Germinal center (tissue), 1 donor: ENCODE results near the gene KY.
A peak's percentile ranks its signal among the peaks of the same experiment; 100 is the strongest.
"Not testable (repeated sequence)": the region's sequence is repeated elsewhere in the genome, so short reads cannot be mapped to it uniquely, and the experiment has no call there.

Experiments
- DNase-seq: peaks from one replicate; pipeline ENCODE4 v3.0.0; 2012; ENCODE audit warnings: mixed read lengths, low spot score

KY gene

DNA sequence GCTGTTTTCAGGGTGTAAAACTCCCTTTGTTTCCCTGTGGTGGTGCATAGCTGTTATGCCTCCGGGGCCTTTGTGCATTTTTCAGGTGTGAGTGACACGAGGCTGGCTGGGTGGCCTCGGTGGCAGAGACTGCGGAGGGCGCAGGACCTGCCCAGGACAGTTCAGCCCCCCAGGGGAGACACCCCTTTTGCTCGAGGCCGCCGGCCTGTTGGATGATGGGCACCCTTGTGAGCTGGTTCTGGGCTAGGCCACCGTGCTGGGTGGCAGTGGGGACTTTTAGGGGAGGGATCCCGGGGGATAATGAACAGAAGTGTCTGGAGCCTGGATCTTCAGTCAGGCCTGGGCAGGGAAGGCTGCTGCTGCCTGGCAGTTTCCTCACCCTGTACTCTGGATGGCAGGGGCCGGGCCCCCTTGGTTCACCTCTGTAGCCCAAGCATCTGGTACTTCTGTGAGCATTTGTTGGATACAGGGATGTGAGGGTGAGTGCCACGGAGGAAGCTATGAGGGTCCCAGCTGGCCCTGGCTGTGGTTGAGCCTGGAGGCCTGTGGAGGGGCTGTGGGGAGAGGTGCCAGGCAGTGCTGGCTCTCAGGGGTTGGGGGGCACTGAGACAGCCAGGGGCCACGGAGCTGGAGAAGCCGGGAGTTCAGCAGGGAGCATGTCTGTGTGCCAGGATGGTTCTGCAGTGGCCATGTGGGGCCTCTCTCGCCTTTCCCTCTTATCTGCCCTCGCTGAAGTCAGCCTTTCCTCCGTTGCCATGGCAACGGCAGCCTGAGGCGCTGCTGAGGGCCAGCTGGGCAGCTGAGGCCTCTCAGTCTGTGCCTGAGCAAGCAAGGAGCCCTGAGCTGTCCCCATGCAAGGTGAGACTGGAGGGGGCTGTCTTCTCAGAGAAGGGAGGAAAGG, 49.0 kb downstream of the KY start:
- no peak for DNase-seq

DNA sequence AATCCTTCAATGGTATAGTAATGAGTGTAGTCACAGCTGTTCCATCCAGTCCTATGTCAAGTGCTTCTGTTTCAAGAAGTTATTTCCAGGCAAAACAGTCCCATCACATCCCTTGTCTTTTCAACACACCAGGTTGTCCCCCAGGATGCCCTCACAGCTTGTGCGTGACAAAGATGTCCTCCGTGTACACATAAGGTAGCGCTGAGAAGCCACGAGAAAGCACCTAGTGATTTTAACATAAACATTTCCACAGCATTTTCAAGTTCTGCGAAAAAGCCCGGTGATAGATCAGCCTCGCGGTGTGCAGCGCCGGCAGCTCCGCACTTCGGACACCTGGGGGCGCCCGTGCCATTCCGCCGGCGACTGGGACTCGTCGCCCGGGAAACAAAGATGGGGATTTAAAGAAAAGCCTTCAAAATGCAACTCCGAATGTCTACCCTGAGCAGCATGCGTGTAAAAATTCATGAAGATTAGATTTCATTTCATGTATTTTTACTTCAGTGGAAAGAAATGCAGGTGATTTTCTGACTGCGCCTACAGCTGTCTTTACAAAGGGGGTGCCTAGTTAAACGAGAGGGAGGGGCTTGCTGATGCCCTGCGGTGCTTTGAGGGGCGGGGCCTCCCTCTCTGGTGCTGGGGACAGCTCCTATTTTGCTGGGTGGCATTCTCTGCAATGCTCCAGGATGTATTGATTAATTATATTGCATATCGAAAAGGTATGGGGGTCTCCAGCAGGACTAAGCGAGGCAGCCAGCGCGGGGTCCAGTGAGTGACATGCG, 49.9 kb downstream of the KY start:
- peak; percentile 74 for DNase-seq

DNA sequence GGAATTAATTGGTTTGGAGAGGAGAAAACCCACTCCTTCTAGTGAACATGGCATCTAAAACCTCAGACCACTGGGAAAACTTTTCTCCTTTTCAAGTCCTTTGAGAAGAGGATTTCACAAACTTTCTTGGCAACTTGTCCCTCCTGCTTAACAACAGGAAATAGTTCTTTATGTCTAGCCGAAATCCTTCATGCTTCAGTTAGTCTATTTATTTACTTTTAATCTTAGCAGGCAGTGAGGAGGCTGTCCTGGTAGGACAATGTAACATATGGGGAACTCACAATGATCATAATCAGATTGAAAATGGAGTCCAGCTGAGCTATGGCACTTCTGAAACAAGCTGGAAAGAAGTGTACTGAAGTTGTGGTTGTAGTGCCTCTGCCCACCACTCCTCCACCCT, 50.6 kb downstream of the KY start:
- no peak for DNase-seq

DNA sequence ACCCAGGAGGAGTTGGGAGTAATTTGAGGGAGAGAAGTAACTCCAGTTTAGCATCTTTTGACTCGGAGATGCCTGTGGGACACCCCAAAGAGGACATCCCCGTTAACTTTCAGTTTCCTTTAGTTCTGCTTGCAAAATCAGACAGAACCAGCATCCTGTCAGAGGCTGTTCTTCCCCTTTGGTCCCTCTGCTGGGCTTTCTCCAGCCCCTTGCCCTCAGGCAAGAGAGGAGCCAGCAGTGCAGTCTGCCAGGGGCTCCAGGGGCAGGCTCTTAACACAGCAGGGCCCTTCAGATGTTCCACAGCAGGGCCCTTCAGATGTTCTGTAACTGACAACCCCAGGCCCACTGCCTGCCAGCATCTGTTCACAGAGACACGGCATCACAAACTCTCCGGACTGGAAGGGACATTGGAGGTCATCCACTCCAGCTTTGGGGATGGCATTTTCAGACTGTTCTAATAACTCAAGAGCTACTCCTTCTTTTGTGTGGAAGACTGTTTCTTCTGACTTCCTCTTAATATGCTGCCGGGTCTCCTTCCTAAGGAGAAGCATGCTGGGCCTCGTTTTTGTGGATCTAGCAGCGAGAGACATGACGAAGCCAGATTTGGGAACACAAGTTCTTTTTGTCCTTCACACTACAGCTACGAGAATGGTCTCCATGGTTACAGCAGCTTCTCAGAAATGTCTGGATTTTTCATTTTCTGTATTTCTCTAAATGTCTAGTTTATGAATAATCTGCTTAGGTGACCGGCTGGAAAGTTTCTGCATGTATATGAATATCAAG, 51.9 kb downstream of the KY start:
- no peak for DNase-seq

DNA sequence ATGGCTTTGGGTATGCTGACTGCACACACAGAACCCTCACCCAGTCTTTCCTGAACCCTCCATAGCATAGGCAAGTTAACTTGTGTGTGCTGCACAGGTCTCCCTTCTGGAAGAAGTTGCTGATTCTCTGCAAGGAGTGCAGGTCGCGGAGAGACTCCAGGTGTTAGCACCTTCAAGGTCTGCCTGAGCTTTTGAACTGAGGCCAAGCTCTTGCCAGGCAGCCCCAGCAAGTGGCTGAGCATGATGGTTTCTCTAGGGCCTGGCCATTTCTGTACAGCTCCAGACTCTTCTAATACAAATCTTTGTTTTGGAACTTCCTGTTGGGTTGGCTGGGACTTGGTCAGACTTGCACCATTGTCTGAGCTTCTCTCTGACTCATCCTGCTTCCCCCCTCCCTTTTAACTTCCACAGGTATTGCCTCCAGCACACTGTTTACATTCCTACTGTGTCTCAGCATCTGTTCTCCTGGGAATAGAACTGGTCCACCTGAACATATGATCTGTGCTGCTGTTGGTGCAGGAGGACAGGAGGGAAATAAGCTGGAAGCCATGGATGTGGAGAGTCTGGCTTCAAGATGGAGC, 53.3 kb downstream of the KY start:
- DNase-seq = no peak

DNA sequence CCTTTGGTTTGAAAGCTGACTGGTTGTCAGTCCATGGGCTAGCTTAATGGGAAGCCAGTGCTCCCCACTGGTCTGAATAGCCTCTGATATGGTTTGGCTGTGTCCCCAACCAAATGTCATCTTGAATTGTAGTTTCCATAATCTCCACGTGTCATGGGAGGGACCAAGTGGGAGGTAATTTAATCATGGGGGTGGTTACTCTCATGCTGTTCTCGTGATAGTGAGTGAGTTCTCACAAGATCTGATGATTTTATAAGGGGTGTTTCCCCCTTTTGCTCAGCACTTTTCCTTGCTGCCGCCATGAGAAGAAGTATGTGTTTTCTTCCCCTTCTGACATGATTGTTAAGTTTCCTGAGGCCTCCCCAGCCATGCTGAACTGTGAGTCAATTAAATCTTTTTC, 55.8 kb downstream of the KY start:
- DNase-seq = not testable (repeated sequence)

DNA sequence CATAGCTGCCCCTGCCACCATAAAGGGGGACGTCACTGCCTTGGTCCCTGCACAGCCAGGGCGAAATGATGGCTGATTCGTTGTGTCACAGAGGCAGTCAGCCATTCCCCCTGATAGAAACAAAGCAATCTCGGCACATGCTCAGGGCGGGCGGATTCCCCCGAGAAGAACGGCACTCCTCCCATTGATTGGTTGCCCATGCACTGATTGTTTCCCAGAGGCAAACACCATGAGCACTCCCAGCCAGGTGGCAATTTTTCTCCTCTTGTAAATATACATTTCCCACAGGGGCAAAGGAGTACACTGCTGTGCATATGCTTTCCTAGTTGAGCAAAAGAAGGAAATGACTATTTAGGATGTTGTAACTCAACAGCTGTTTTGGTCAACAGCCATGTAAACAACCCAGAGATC, 56.5 kb downstream of the KY start:
- no peak for DNase-seq

DNA sequence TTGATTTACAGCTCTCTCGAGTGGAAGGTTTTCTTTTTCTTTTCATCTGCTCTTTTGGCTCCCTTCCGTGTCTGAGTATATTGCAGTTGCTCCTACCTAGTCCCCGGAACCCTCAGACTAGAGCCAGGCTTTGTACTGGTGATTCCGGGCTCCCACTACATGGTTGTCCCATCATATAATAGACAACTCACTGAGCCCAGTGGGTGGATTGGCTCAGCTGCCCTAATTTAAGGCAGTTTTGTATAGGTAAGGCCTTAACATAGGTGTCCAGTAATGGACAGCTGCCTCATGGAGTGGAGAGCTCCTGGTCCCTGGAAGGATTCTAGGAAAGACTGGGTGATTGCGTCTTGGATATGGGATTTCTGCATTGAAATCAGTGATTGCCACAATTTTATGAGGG, 58.0 kb downstream of the KY start:
- no peak for DNase-seq

DNA sequence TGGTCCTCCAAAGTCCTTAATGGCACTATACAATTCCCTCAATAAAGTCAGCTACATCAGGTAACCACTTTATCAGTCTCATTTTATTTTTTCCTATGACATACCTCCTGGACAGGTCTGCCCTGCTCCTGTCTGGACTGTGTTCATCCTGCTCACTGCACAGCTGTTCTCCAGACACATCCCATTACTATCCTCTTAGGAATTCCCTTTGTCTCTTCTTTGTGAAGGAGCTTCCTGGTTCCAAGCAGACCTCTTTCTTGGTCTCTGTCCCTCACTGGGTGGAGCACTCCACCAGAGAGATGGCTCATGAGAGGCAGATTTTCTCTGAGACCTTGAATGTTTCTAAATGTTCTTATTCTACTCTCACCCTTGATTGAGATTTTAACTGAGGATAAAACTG, 60.1 kb downstream of the KY start:
- no peak for DNase-seq

DNA sequence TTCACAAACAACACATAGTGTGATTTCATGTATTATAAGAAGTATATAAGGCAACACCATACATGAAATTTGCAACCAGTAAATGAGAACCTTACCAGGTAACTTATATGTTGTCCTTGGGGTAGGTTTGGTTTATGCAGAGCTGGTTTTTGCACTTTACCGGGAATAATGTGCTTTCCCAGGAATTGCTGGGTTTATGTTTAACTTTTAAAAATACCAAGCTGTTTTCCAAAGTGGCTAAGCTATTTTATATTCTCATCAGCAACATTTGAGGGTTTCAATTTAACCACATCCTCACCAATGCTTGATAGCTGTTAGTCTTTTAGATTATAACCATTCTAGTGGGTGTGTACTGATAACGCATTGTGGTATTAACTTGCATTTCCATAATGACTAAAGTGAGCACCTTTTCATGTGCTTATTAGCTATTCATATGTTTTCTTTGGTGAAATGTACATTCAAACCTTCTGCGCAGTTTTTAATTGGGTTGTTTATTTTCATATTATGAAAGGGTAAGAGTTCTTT, 71.6 kb downstream of the KY start:
- no peak for DNase-seq

DNA sequence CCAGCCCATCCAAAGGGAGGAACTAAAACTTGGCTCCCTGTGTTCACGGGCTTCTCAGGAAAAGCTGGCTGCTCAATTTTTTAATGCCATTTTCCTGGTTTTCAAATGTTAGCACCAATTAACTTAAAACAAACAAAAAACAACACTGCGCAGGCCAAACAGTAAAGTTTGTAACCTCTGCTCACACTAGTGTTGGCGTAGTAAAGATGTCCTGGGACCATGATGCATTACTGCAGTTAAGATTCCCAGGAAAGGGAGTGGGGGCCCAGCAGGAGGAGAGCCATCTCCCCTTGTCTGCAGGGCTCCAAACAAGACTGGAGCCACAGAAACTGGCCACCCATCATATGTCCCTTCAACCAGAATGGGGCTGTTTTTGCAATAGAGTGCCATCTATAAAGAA, 74.0 kb downstream of the KY start:
- DNase-seq = no peak

DNA sequence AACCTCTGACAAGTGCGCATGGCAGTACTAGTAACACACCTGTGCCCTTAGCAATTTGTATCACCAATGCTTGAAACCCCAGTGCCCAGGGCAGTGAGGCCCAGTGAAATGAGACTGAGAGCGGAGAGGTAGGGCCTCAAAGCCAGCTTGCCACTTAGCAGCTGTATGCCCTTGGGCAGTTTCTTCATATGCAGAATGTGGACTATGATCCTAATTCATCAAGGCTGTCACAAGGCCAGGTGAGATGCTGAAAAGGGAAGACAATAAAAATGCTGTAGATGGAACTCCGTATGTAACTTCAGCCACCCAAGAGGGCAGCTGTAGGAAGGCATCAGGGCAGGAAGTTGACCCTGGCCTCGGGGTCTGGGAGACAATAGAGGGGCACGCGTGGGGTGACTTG, 74.4 kb downstream of the KY start:
- DNase-seq = no peak

DNA sequence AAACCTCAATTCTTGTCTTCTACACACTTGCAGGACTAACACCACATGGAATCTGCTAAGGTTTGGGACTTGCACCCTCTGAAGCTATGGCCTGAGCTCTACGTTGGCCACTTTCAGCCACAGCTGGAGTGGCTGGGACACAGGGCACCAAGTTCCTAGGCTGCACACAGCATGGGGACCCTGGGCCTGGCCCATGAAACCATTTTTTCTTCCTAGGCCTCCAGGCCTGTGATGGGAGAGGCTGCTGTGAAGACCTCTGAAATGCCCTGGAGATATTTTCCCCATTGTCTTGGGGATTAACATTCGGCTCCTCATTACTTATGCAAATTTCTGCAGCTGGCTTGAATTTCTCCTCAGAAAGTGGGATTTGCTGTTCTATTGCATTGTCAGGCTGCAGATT, 80.9 kb downstream of the KY start:
- not testable (repeated sequence) for DNase-seq

DNA sequence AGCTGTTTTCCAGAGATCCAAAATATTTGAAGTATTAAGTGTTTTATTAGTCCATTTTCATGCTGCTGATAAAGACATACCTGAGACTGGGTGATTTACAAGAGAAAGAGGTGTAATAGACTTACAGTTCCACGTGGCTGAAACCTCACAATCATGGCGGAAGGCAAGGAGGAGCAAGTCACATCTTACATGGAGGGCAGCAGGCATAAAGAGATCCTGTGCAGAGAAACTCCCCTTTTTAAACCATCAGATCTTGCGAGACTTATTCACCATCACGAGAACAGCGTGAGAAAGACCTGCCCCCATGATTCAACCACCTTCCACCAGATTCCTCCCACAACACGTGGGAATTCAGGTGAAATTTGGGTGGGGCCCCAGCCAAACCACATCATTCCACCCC, 82.0 kb downstream of the KY start:
- DNase-seq = no peak

DNA sequence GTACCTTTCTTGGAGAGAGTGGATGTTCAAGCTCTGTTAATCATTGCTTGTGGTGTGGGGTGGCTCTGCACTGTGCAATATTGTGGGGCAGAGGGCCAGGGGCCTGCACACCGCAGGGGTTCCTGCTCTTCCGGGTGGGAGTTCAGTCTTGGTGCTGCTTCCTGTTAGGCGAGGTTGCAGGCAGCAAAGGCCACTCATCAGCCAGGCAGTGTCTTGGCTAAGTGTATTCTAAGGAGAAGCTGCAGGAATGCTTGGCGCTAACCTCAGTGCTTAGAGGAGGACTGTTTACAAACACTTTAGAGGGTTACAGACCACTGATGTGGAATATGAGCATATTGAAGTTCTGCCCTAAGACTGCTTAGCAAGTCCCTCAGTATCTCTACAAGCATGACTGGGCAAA, 83.2 kb downstream of the KY start:
- DNase-seq = no peak

DNA sequence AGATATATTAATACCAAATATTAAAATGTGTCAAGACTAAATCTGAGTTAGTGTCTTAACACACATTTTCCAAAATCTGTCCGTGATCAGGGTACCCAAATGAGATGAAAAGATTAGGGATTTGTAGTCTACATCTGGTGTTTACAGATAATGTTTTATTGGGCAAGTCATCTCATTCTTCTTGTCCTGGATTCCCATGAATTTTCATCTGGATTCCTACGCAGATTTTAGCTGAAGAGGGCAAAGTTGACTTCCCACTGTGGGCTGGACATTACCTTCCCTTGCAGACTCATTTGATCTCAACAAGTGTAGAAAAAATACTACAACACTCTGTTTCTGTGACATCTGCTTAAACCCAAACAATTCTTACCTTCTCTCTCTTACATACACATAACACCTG, 85.8 kb downstream of the KY start:
- no peak for DNase-seq

DNA sequence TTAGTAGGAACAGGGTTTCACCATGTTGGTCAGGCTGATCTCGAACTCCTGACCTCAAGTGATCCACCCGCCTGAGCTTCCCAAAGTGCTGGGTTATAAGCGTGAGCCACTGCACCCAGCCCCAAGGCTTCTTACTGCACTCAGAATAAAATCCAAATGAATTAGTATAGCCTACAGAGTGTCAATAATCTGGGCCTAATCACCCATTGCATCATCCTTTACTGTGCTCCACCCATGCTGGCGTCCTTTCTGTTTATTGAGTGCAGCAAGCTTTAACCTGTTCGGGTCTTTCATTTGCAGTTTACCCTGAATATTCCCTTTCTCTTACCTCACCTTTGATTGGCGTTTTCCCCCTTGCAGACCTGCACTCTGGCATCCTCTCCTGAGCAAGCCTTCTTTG, 87.2 kb downstream of the KY start:
- no peak for DNase-seq

DNA sequence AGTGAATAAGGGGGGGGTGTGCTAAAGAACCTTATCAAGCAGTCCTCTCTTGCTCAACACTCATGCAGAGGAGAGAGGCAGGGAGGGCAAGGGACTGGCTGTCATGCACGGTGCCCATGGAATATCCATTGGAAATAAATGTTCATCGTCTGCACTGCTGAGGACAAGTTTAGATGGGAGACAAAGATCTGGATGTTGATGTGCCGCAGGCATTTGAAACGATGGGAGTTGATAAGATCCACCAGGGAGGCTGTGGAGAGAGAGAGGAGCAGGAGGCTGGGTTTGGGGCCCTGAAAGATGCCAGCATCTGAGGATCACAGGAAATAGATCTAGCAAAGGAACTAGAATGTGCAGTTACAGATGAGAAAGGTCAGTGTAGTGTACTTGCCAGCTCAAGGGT, 88.8 kb downstream of the KY start:
- DNase-seq = no peak

DNA sequence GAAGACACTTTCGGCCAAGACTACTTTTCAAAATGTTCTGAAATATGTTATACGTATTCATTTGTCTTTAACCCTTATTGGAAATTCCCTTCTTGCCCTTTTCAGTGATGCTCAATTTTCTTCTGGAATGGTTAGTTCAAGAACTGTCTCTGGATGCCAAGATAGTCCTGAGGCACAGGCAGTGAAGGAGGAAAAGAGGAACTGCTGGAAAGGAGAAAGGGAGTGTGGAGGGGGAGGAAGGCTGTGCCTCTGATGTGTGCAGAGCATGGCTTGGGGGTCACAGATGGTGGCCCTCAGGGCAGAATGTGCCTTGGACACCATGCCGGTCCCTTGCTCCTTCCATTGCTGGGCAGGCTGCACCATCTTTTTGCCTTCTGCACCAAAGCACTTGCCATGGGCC, 91.2 kb downstream of the KY start:
- no peak for DNase-seq
